ENCODE results near the gene TMPRSS9.

DNA sequence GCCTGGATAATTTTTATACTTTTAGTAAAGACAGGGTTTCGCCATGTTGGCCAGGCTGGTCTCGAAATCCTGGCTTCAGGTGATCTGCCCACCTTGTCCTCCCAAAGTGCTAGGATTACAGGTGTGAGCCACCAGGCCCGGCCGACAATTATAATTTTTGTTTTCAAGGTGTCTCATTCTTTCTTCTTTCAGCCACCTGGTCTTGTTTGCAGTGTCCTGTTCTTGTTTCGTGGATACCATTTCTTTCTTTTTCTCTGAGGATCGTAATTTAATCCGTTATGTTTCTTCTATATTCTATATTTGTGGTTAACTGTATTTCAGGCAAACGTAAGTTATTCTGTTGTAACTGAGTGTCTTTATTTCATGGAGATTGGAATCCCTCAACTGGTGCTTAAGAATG, 51.6 kb downstream of the TMPRSS9 start:
- TF ChIP-seq, protein P1, sequence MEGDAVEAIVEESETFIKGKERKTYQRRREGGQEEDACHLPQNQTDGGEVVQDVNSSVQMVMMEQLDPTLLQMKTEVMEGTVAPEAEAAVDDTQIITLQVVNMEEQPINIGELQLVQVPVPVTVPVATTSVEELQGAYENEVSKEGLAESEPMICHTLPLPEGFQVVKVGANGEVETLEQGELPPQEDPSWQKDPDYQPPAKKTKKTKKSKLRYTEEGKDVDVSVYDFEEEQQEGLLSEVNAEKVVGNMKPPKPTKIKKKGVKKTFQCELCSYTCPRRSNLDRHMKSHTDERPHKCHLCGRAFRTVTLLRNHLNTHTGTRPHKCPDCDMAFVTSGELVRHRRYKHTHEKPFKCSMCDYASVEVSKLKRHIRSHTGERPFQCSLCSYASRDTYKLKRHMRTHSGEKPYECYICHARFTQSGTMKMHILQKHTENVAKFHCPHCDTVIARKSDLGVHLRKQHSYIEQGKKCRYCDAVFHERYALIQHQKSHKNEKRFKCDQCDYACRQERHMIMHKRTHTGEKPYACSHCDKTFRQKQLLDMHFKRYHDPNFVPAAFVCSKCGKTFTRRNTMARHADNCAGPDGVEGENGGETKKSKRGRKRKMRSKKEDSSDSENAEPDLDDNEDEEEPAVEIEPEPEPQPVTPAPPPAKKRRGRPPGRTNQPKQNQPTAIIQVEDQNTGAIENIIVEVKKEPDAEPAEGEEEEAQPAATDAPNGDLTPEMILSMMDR (conservative IDR thresholded peaks at IDR 0.05; ENCODE audit: low read depth, low read length), result no peak
- no peak for TF ChIP-seq EZH2 (IDR thresholded peaks at IDR 0.05; ENCODE audit: low read length, unreplicated experiment)

Data from PC-3 (cell line).